Keratinocyte (primary cell): ENCODE data around the gene CREB3L1. TPM values are rescaled to one million over a fixed set of nuclear protein-coding genes. Genes with fewer than 3 reads are reported as not detected.

Experiments used
- DNase-seq: peaks from one replicate; pipeline ENCODE4 v3.0.0-alpha.2; 2011; ENCODE audit warnings: low read depth, missing footprints, low spot score
- FAIRE-seq: peaks from 2 replicates; lab custom pipeline; 2011; peaks lifted over from hg19 to GRCh38; lab: Jason Lieb, UNC
- H2AFZ ChIP-seq: 2 replicates; pipeline ENCODE4 v1.6.0; 2012; ENCODE audit warnings: low read length, control low read depth, inconsistent platforms; ENCODE audit not compliant: control insufficient read depth
- H3K27ac ChIP-seq: 2 replicates; pipeline ENCODE4 v1.5.1; 2011; ENCODE audit warnings: low read length; ENCODE audit not compliant: control insufficient read depth, insufficient read depth
- H3K27me3 ChIP-seq: 3 replicates; pipeline ENCODE4 v1.6.0; 2011; ENCODE audit warnings: low read length; ENCODE audit not compliant: control insufficient read depth, insufficient read depth; ENCODE audit errors: extremely low read depth
- H3K36me3 ChIP-seq, 2 experiments: 2 replicates in 1 of 2; 3 replicates in 1 of 2; pipeline ENCODE4 v1.5.1; 2011; ENCODE audit warnings: low read length in 2 of 2, mild to moderate bottlenecking in 1 of 2; ENCODE audit not compliant: control insufficient read depth in 2 of 2, insufficient read depth in 2 of 2; ENCODE audit errors: extremely low read depth in 1 of 2
- H3K4me1 ChIP-seq: 3 replicates; pipeline ENCODE4 v1.5.1; 2011; ENCODE audit warnings: low read length; ENCODE audit not compliant: control insufficient read depth, insufficient read depth; ENCODE audit errors: extremely low read depth
- H3K4me2 ChIP-seq: 3 replicates; pipeline ENCODE4 v1.6.0; 2011; ENCODE audit warnings: low read depth, low read length; ENCODE audit not compliant: control insufficient read depth, insufficient read depth; ENCODE audit errors: extremely low read depth
- H3K4me3 ChIP-seq, 3 experiments: fragments of 200-600 bp in 1 of 3; sonication (generic) in 1 of 3; 2 replicates in 2 of 3; 3 replicates in 1 of 3; pipeline ENCODE4 v1.5.1; 2011 to 2016; ENCODE audit warnings: low read length in 3 of 3, mild to moderate bottlenecking in 3 of 3, control low read depth in 2 of 3, inconsistent platforms in 1 of 3, low read depth in 1 of 3, mixed read lengths in 1 of 3, mixed run types in 1 of 3, moderate library complexity in 1 of 3; ENCODE audit not compliant: control insufficient read depth in 2 of 3, insufficient read depth in 2 of 3; ENCODE audit errors: extremely low read depth in 1 of 3
- H3K79me2 ChIP-seq: 2 replicates; pipeline ENCODE4 v1.6.0; 2012; ENCODE audit warnings: low read length; ENCODE audit not compliant: control insufficient read depth, insufficient read depth
- H3K9ac ChIP-seq: 3 replicates; pipeline ENCODE4 v1.6.0; 2011; ENCODE audit warnings: low read length; ENCODE audit not compliant: control insufficient read depth, insufficient read depth; ENCODE audit errors: extremely low read depth
- H3K9me1 ChIP-seq: 3 replicates; pipeline ENCODE4 v1.6.0; 2011; ENCODE audit warnings: low read length; ENCODE audit not compliant: control insufficient read depth, insufficient read depth; ENCODE audit errors: extremely low read depth
- H3K9me3 ChIP-seq: 2 replicates; pipeline ENCODE4 v1.5.1; 2012; ENCODE audit warnings: low read depth, low read length; ENCODE audit not compliant: control insufficient read depth
- H4K20me1 ChIP-seq: 3 replicates; pipeline ENCODE4 v1.6.0; 2011; ENCODE audit warnings: low read length; ENCODE audit not compliant: control insufficient read depth, insufficient read depth; ENCODE audit errors: extremely low read depth
- CTCF ChIP-seq, 3 experiments: IDR thresholded peaks in 1 of 3; conservative IDR thresholded peaks in 1 of 3; optimal IDR thresholded peaks in 1 of 3; 2 replicates in 2 of 3; 3 replicates in 1 of 3; pipeline versions ENCODE3 to v1.5.1; 2011; ENCODE audit warnings: low read length in 3 of 3, mild to moderate bottlenecking in 3 of 3, moderate library complexity in 2 of 3, control low read depth in 1 of 3, inconsistent platforms in 1 of 3; ENCODE audit not compliant: insufficient read depth in 2 of 3; ENCODE audit errors: extremely low read depth in 1 of 3
- EZH2 ChIP-seq: IDR thresholded peaks from one replicate; pipeline ENCODE4 v1.6.1; 2012; ENCODE audit warnings: inconsistent platforms, mild to moderate bottlenecking, low read length, moderate library complexity
- dilution Hi-C: fragments of 300-500 bp; cut with MboI; formaldehyde crosslinking; loops from one replicate; pipeline ENCODE4 v1.7.0; 2020; ENCODE audit warnings: low sequenced_read_pairs; ENCODE audit not compliant: extremely low pct_ligation_motif_present
- polyA plus RNA-seq, 5 experiments: library from polyadenylated mRNA; depleted of rRNA in 3 of 5; stranded (reverse) in 3 of 5; stranded (forward) in 1 of 5; unstranded in 1 of 5; fragments of >200 nt; gene quantifications; 1 replicate in 1 of 5; 2 replicates in 3 of 5; 3 replicates in 1 of 5; pipeline versions ENCODE4 v1.2.1 to v1.2.3, GENCODE V29; 2011 to 2012; ENCODE audit warnings: missing spikeins in 2 of 5, low read depth in 1 of 5, low replicate concordance in 1 of 5

Gene CREB3L1
- polyA plus RNA-seq, 1 donor (not counting 4 experiments of a cell fraction or from before 2014, with no cell fraction given): not detected

GRCh38 chr11:46247659-46248058 is 29.8 kb upstream of the CREB3L1 start:
- no peak overlapping the region for H2AFZ ChIP-seq
- H4K20me1 ChIP-seq: no peaks in the 10 kb centered on the region
- no peaks in the 10 kb centered on the region for H3K79me2 ChIP-seq
- H3K9ac ChIP-seq: no peak overlapping the region
- no peak overlapping the region for H3K4me2 ChIP-seq
- no peak for FAIRE-seq
- H3K27me3 ChIP-seq: no peaks in the 10 kb centered on the region
- peak overlapping the region; percentile 95 for H3K27ac ChIP-seq
- peaks cover 44% of the 10 kb centered on the region for H3K4me1 ChIP-seq
- H3K4me3 ChIP-seq: no peak overlapping the region
- TF ChIP-seq CTCF (optimal IDR thresholded peaks at IDR 0.05 in 1 of 3, IDR thresholded peaks at IDR 0.05 in 1 of 3, conservative IDR thresholded peaks at IDR 0.05 in 1 of 3; ENCODE audit: extremely low read depth in 1 of 3, insufficient read depth in 2 of 3, low read length in 3 of 3) (peak; percentile 38 to 89 (median 66)), EZH2 (no peak)
- no peaks in the 10 kb centered on the region for H3K36me3 ChIP-seq
- DNase-seq: no peak
- no peaks in the 10 kb centered on the region for H3K9me1 ChIP-seq
- no peaks in the 10 kb centered on the region for H3K9me3 ChIP-seq
- dilution Hi-C loops: no loop called here

GRCh38 chr11:46248289-46249102 is 29.0 kb upstream of the CREB3L1 start:
- TF ChIP-seq CTCF (optimal IDR thresholded peaks at IDR 0.05 in 1 of 3, IDR thresholded peaks at IDR 0.05 in 1 of 3, conservative IDR thresholded peaks at IDR 0.05 in 1 of 3; ENCODE audit: extremely low read depth in 1 of 3, insufficient read depth in 2 of 3, low read length in 3 of 3) (no peak), EZH2 (no peak)
- dilution Hi-C loops: no loop called here
- H3K4me1 ChIP-seq: peaks cover 38% of the 10 kb centered on the region
- H3K9ac ChIP-seq: peak overlapping the region; percentile 66
- H3K9me1 ChIP-seq: no peaks in the 10 kb centered on the region
- H2AFZ ChIP-seq: peak overlapping the region; percentile 96
- no peaks in the 10 kb centered on the region for H3K9me3 ChIP-seq
- DNase-seq: peak; percentile 66
- H3K4me2 ChIP-seq: peak overlapping the region; percentile 61
- H4K20me1 ChIP-seq: no peaks in the 10 kb centered on the region
- H3K36me3 ChIP-seq: no peaks in the 10 kb centered on the region
- no peaks in the 10 kb centered on the region for H3K27me3 ChIP-seq
- no peaks in the 10 kb centered on the region for H3K79me2 ChIP-seq
- FAIRE-seq: no peak
- H3K27ac ChIP-seq: peak overlapping the region; percentile 95
- H3K4me3 ChIP-seq: no peak overlapping the region
